Measurements from ENCODE around the gene SLC25A21.
A peak's percentile ranks its signal among the peaks of the same experiment; 100 is the strongest.
"Not testable (repeated sequence)": the region's sequence is repeated elsewhere in the genome, so short reads cannot be mapped to it uniquely, and the experiment has no call there.

The SLC25A21 gene

GRCh38 chr14:36880276-36880675 lies 292.1 kb downstream of the SLC25A21 start:
- DNase-seq, result no peak

GRCh38 chr14:36879558-36879957 lies 292.8 kb downstream of the SLC25A21 start:
- DNase-seq, result no peak

DNA sequence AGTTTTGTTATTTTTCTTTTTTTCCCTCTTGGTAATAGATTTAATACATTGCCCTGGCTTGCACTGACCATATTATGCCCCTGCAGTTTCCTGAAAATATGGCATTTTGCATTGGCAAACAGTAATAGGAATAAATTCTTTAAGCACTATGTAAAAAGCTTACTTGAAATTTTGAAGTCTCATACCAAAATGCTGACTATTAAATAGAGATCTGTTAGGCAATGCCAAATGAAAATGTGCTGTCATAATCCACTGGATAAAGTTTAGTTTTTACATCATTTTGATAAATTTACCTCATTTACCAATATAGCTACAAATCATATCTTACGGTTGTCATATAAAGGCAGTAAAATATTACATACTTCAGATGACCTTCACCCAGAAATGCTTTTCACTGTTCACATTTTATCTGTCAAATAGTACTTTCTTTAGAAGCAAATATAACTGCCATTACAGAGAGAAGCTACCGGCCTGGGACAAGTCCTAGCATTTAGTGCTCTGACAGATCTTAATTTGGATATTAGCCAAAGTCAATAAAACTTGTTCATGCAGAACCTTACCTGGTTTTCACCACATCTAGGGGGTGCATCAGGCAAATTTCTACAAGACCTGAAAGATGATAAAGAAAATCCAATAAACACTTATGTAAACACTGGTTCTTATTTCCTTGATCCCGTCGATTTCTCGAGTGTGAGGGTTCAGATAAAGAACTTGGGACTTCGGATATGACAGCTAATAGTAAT lies 297.8 kb downstream of the SLC25A21 start:
- DNase-seq, result no peak

DNA sequence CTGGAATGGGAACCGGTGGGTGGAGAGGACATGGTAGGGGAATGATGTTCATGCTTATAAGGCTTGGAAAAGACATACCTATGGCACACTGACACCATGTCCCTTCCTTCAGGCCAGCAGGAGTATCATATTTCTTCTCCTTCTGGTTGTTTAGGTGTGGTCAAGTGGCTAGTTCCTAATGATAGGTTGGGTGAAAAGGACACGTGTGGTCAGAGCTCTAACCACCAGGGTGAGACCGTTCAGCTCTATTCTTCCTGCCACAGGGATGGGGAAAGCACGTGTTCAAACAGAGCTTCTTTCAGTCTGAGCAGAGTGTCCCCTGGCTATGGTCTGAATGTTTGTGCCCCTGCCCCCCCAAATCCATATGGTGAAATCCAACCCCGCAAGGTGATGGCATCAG lies 301.6 kb downstream of the SLC25A21 start:
- DNase-seq, result no peak

- DNase-seq, result no peak
Observed at GRCh38 chr14:36869125-36869524, 303.3 kb downstream of the SLC25A21 start.

DNA sequence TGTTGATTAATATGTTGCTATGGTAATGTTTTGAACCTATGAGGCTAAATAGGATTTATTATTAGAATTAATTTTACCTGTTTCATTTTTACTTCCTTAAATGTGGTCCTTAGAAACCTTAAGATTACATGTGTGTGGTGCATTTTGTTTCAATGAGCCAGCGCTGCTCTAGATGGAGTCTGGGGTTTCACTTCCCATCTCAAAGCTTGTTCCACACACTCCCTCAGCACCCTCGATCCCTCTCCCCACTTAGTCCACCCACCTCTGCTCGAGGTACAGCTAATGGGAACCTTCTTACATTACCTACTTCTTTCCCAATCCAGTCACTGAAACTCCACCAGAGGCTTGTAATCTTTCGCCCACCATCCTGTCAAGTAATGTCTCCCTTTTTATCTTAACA lies 305.5 kb downstream of the SLC25A21 start:
- peak in 11 of 56 donors; percentile 1 to 22 (median 7) for DNase-seq

GRCh38 chr14:36863271-36863670 lies 309.1 kb downstream of the SLC25A21 start:
- no peak for DNase-seq

DNA sequence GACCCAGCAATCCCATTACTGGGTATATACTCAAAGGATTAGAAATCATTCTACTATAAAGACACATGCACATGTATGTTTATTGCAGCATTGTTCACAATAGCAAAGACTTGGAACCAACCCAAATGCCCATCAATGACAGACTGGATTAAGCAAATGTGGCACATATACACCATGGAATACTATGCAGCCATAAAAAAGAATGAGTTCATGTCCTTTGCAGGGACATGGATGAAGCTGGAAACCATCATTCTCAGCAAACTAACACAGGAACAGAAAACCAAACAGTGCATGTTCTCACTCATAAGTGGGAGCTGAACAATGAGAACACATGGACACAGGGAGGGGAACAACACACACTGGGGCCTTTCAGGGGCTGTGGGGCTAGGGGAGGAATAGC lies 310.2 kb downstream of the SLC25A21 start:
- not testable (repeated sequence) for DNase-seq

DNA sequence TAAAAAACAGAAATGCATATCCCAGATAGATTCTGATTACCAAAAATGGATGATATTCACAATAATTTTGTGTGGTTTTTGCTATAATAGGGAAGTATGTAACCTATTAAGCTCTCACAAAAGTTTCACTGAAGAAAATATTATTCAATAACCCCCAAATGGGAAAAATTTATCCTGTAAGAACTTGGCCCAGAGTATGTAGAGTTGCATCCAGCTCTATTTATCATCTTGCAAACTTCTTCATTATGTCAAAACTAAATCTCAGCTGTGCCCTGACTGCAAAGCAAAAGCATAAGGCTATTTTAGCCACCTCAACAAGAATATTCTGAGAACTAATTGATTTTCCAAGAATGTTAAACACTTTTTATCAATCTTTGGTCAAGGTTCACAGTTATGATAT lies 311.6 kb downstream of the SLC25A21 start:
- no peak for DNase-seq

GRCh38 chr14:36859119-36859518 lies 313.3 kb downstream of the SLC25A21 start:
- DNase-seq, result no peak

DNA sequence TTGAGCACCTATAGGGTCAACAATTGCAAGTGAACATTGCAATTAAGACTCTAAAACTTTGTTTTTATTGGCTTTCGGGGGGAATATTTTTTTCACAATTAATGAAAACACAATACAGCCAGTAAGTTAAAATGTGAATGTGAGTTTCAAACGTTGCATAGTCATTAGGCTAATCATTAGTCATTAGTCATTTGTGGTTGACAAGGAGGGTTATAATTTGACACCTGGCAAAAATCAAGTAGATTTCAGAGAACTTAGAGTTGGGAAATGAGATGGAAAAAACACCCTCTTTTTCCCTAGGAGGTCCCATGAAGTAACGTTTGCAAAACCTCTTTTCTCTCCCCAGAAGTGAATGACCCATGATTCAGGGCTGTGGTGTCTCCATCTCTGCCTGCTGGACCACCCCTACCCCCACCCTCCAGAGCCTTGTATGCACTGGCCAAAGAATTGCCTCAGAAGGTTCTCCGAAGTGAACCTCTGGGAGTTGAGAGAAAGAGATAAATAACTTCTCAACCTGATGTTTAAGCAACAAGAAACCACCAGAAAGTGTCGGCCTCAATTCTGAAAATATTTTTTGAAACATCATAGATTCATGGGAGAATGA lies 314.5 kb downstream of the SLC25A21 start:
- DNase-seq, result no peak

GRCh38 chr14:36857136-36857535 lies 315.3 kb downstream of the SLC25A21 start:
- no peak for DNase-seq

GRCh38 chr14:36856095-36856878 lies 316.1 kb downstream of the SLC25A21 start:
- no peak for DNase-seq

- DNase-seq, result no peak
Observed at GRCh38 chr14:36855396-36855795, 317.0 kb downstream of the SLC25A21 start.

DNA sequence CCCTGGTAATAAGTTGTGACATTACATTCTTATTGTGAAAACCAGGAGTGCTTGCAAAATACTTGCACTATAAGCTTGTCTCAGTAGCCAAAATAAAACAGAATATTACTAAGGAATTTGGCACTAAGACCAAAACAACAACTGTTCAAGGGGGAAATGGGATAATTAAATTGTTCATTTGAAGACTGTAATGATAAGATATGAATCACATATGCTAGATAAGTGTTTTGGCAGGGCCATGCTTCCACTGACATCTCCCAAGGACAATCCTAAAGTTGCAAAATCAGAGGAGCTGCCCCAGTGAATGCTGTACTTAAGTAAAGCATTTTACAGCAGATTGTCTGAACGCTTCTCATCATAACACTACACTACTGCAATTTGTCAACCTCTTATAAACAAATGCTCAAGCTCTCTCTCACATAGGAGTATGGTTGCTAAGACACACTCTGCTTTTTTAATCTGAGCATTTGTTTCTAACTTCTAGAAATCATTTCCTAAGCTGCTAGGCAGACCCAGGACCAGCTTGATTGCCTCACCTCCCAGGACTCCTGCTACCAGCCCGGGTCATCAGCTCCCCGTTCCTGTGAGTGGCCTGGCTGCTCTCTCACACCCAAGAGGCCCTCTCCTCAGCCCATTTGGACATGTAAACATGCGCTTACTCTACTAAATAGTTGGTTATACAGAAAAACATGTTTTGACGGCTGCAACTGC lies 319.3 kb downstream of the SLC25A21 start:
- no peak for DNase-seq

- no peak for DNase-seq
Observed at GRCh38 chr14:36848213-36848612, 324.2 kb downstream of the SLC25A21 start.

DNA sequence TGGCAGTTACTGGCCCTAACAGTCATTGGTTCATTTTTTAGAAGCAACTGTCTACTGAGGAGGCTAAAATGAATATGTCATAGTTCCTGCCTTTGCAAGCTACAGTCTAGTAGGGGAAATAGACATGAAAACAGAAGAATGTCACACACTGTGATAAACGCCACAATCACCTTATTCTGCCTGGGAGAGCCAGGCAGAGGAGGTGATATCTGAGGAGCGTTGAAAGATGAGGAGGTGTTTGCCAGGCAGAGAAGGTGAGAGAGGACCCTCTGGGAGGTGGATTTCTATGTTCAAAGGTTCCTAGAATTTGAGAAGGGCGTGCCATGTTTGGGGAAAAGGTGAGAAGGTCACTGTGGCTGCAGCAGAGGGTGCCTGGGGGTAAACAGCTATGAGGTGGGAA lies 325.0 kb downstream of the SLC25A21 start:
- no peak for DNase-seq

DNA sequence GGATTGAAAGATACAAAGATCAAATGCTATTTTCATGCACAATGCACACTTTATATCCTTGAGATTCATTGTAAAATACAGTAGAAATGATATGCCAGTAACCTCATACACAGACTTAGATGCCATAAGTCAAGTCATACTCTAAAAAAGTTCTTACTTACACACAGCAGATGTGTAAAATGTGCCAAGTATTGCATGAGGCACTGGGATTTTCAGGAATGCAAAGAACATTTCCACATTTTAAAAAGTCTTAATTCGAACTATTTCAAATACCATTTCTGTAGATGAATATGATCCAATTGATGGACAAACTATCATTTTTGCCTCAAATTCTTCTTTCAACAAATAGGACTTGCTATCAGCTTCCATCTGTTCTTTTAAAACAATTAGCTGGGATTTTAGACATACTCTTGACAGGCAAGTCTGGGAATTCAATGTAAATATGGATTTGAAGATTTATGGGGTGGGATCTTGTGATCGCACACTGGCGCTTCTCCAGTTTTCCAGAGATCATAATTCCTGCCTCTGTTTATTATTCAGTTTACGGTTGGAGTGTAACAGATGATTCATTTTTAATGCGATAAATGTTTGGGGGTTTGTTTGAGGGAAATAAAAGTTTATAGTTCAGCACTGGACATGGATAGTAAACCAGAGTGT lies 326.9 kb downstream of the SLC25A21 start:
- no peak for DNase-seq

DNA sequence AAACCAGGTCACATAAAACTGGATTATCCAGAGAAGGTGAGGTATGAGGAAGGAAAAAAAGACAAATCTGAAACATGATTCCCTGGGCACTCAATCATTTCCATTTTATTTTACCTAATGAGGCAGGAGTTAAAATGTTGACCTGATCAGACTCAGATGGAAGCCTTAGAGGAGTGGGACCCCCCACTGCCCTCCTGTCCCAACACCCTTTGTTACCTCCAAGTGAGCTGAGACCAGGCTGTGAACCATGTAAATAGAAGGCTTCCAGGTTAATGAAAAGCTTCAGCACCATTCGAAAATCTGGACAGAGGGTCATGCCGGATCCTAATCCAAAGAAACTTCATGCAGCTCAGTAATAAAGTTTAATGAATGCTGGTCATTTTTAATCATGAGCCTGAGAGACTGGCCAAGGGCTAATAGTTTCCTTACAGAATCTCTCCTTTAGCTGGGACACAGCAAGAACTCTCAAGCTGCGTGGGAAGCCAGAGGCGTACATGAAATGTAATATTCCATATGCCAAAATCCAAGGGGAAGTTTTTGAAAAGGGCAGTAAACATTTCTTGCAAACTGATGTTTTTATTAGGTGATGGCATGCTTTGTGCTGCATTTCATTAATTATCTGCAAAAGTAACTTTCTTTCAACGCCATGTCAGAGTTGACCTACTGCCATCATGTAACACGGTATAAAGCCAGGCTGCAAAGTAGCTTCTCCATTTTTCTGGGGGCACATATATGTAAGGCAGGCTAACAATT lies 327.8 kb downstream of the SLC25A21 start:
- DNase-seq, result no peak

GRCh38 chr14:36843410-36843809 lies 329.0 kb downstream of the SLC25A21 start:
- DNase-seq, result no peak

DNA sequence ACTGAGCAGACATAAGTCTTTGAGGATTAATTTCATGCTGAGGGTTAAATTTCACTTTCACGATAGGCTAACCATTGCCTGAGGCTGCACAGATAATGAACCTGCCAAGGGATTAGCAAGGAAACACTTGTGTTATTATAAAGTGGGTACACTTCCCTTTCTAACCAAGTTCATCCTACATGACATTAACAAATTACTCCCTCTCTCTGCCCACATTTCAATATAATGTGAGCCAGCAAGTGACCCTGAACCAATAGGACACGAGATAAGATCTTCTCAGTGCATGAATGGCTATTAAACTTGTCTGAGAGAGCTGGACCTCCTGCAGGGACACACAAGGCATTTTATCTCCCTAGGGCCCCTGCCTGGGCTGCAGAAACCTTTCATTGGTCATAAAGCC lies 337.3 kb downstream of the SLC25A21 start:
- DNase-seq, result no peak
